ENCODE results near the gene DEAF1. TPM values are rescaled to one million over a fixed set of nuclear protein-coding genes. Genes with fewer than 3 reads are reported as not detected.

Gene DEAF1
- total RNA-seq, 2 donors from 2014 or later, result 15.5 to 26.6 TPM

DNA sequence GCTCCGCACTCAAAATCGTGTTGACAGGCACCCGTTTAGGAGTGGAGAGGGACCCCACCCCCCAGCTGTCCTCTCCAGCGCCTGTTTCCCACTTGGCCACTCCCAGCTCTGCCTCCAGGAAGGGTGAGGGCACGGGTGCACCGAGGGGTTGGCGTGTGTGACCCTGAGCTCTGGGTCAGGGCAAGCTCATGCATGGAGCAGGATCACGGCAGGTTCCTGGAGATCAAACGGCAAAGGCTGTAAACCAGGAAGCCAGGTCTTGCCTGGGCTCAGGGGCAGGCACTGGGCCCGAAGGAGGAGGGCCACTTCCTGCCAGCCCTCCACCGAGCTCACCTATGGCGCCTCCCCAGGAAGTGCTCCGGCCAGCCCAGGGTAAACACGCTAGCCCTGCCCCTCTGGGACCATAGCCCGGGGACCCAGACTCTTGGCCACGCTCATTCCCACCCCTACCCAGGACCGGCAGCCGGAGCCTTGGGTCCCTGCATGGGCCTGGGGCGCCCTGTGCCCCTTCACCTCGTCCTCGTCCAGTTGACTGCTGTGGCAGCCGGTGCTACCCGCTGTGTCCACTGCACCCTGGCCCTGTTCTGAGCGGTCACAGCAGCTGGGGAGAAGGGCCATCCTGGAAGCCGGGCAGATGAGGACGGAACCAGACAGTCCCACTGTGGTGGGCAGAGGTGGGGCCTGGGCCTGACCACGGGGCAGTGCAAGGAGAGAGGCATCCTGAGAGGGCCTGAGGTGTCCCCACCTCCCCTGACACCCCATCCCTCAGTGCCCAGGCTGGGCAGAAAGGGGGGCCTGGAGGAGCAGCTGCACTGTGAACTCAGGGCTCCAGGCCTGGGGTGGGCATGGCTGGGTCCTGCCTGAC lies 10.0 kb upstream of the DEAF1 start:
- Histone ChIP-seq H3K27me3 (peaks cover 0 to 7% of the 10 kb centered on the region in 2 donors), H3K4me1 (peaks cover 0 to 31% of the 10 kb centered on the region in 2 donors), H3K9me3 (no peaks in the 10 kb centered on the region), H3K27ac (peak overlapping the region in 1 of 2 donors; percentile 79), H3K4me3 (no peak overlapping the region), H3K36me3 (no peaks in the 10 kb centered on the region)
- DNase-seq (ENCODE audit: low spot score), result no peak
- TF ChIP-seq, protein P1, sequence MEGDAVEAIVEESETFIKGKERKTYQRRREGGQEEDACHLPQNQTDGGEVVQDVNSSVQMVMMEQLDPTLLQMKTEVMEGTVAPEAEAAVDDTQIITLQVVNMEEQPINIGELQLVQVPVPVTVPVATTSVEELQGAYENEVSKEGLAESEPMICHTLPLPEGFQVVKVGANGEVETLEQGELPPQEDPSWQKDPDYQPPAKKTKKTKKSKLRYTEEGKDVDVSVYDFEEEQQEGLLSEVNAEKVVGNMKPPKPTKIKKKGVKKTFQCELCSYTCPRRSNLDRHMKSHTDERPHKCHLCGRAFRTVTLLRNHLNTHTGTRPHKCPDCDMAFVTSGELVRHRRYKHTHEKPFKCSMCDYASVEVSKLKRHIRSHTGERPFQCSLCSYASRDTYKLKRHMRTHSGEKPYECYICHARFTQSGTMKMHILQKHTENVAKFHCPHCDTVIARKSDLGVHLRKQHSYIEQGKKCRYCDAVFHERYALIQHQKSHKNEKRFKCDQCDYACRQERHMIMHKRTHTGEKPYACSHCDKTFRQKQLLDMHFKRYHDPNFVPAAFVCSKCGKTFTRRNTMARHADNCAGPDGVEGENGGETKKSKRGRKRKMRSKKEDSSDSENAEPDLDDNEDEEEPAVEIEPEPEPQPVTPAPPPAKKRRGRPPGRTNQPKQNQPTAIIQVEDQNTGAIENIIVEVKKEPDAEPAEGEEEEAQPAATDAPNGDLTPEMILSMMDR (IDR thresholded peaks at IDR 0.05), result no peak

DNA sequence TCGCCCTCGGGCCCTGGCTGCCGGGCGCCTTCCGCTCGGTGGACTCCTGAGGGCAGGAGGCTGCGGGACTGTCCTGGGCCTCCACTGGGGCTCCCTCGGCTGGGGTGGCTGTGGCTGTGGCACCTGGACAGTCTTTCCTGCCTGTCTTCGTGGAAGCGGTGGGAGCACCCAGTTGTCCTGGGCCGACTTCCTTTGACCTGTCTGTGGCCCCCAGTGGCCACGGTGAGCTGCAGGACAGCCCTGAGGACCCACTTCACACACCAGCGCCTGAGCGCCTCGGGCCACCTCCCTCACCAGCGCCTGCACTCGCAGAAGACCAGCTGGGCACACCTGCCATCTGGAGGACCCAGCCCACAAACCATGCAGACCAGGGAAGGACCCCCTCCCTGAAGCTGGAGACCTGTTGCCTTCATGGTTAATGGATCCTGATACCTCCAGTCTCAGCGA lies 9.2 kb upstream of the DEAF1 start:
- no peak for DNase-seq (ENCODE audit: low spot score)
- Histone ChIP-seq H3K27me3 (peaks cover 0 to 7% of the 10 kb centered on the region in 2 donors), H3K4me3 (no peak overlapping the region), H3K36me3 (no peaks in the 10 kb centered on the region), H3K9me3 (no peaks in the 10 kb centered on the region), H3K27ac (no peak overlapping the region), H3K4me1 (peaks cover 0 to 31% of the 10 kb centered on the region in 2 donors)
- TF ChIP-seq, protein P1 (IDR thresholded peaks at IDR 0.05), result no peak

DNA sequence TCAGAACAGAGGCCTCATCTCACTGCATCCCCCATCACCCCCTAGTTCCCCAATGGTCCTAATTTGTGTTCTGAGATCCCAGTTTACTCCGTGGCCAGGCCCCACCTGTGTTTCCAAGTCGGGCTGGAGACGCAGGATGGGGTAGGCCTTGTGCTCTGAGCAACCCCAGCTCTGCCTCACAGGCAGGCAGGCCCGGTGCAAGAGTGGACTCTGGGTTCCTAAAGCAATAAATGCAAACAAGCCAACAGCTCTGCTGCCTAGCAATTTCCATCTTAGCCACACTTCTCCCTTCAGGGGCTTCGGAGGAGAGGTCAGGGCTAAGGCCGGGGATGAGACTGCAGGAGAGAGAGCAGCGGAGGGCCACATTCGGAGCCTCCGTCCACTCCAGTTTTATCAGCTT lies 8.5 kb upstream of the DEAF1 start:
- Histone ChIP-seq H3K27me3 (peaks cover 0 to 7% of the 10 kb centered on the region in 2 donors), H3K9me3 (no peaks in the 10 kb centered on the region), H3K4me1 (peaks cover 0 to 31% of the 10 kb centered on the region in 2 donors), H3K36me3 (no peaks in the 10 kb centered on the region), H3K27ac (no peak overlapping the region), H3K4me3 (no peak overlapping the region)
- TF ChIP-seq, protein P1 (IDR thresholded peaks at IDR 0.05), result no peak
- DNase-seq (ENCODE audit: low spot score), result no peak

DNA sequence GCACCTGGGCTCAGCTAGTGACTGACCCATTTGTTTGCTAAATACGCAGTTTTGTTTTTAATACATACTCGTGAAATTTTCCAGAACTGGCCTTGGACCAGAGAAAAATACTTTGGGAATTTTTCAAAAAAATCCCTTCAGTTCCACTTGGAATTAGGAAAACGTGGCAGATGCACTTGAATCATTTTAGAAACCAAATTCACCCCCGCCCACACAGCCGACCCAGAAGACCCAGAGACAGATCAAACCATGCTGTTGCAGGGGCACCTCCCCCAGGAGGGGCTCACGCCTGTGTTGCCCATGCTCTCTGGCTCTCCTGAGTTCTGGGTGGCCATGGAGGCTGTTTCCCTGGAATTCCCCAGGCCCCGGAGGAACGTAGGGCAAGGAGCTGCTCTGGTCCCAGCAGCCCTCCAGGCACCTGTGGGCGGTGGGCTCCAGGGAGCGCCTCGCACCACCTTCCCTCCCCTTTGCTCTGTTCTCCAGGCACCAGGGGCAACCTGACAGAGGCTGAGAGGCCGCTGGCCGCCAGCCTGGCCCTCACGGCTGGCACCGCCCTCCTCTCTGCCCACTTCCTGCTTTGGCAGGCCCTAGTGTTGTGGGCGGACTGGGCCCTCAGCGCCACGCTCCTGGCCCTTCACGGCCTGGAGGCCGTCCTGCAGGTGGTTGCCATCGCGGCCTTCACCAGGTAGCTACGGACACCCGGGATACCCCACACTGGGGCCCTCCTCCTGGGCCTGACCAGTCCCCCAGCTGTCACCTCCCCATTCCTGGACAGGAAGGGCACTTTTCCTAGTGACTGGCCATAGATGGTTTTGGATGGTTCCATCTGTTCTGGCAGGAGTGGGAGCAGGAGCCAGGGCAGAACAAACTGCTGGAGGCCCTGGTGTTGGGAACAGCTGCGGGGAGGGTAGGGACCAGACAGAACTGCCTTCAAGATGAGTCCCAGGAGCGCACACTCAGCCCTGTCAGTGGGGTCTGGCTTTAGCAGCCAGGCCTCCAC lies 7.7 kb upstream of the DEAF1 start:
- no peak overlapping the region for H3K4me3 ChIP-seq

More for the DNA sequence above, 7.7 kb upstream of the DEAF1 start:
- DNase-seq (ENCODE audit: low spot score), result no peak
- no peaks in the 10 kb centered on the region for H3K9me3 ChIP-seq
- H3K27ac ChIP-seq, result no peak overlapping the region
- H3K27me3 ChIP-seq, result peaks cover 0 to 7% of the 10 kb centered on the region in 2 donors
- peaks cover 0 to 32% of the 10 kb centered on the region in 2 donors for H3K4me1 ChIP-seq
- no peaks in the 10 kb centered on the region for H3K36me3 ChIP-seq
- TF ChIP-seq, protein P1 (IDR thresholded peaks at IDR 0.05), result no peak
